AG09319 (cell line): Measurements from ENCODE around the gene ZKSCAN3.
A peak's percentile ranks its signal among the peaks of the same experiment; 100 is the strongest.

ENCODE experiments used
- DNase-seq: peaks from one replicate; pipeline ENCODE4 v3.0.0-alpha.2; 2010; ENCODE audit warnings: low read depth; ENCODE audit errors: extremely low read depth
- CTCF ChIP-seq: IDR thresholded peaks from 2 replicates; pipeline ENCODE4 v1.5.1; 2011; ENCODE audit warnings: low read depth, mild to moderate bottlenecking, inconsistent platforms, low read length, moderate library complexity

Gene ZKSCAN3

GRCh38 chr6:28335564-28336283 is 14.0 kb upstream of the ZKSCAN3 start, which contains the start of gene ZSCAN31:
Gene ZSCAN31 (minus strand): TSS chr6:28336148. CDS start chr6:28329683, 6,465 bp downstream.
- peak; percentile 91 for DNase-seq
- no peak for TF ChIP-seq CTCF

- DNase-seq, result no peak
Measured at GRCh38 chr6:28336284-28337120, 13.2 kb upstream of the ZKSCAN3 start.

GRCh38 chr6:28337121-28337520 is 12.6 kb upstream of the ZKSCAN3 start:
- no peak for DNase-seq
- no peak for TF ChIP-seq CTCF

More at GRCh38 chr6:28336284-28337120, 13.2 kb upstream of the ZKSCAN3 start:
- no peak for TF ChIP-seq CTCF

DNA sequence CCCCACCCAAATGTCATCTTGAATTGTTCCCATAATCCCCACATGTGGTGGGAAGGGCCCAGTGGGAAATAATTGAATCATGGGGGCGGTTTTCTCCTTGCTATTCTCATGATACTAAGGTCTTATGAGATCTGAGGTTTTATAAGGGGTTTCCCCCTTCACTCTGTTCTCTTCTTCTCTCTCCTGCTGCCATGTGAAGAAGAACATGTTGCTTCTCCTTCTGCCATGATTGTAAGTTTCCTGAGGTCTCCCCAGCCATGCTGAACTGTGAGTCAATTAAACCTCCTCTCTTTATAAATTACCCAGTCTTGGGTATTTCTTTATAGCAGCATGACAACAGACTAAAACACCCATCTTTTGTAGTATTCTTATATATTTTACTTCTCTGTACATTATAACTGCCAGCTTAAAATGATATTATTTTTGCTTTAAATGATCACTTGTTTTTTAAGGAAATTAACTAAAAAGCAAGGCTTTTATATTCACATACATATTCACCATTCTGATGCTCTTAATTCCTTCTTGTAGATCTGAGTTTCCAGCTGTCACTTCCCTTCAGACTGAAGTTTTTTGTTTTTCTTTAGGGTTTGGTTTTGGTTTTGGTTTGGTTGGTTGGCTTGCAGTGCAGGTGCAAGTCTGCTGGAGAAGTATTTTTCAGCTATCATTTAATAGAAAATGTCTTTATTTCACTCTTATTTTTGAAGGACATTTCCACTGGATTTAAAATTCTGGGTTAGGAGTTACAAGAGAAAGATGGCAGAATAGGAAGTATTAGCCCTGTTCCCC is 9.2 kb upstream of the ZKSCAN3 start:
- no peak for DNase-seq
- no peak for TF ChIP-seq CTCF

DNA sequence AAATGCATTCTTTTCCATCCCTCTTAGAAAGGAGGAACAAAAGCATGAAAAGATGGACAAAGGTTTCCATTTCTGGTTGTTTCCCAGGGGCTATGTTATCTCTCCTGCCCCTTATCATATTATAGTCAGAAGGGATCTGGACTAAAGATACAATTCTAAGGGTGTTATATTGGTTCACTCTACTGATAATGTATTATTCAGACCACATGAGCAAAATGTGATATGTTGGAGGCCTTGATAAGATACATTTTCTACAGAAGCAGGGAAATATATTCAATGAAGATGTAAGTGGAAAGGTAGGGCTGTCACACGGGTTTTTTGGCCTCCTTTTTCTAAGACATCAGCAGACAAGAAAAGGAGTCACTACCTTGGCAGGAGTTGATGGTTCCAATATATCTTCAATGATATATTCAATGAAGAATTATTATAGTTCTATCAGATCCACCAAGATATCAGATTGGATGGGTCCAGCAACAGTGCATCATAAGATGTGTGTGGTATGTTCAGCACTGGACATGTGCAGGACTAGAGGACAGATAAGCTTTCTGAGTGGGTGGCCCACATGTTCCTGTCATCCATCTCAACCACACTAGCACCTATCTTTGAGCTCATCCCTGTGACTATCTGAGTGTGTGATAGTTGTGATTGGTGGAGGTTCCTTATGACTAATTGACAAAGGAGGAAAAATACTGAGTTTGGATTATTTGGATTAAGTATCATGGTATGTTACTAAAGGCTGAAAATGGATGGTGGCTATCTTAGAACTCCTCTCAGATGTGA is 5.7 kb upstream of the ZKSCAN3 start:
- TF ChIP-seq CTCF, result no peak
- no peak for DNase-seq

DNA sequence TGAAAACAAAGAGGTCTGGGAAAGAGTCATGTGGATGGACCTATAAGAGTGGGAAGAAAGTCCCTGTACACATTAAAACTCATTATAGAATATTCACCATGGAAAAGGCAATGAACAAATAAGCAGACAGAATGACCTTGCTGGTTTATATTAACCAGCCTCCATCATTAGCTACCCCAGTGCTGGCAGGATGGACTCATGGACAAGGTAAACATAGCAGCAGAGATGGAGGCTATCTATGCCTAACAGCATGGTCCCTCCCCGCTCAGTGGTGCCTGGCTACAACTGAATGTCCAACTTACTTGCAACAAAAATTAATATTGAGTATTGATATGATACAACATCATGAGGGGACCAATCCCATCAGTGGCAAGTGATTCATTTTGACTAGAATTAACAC is 4.5 kb upstream of the ZKSCAN3 start:
- TF ChIP-seq CTCF, result no peak
- no peak for DNase-seq
